GM19240 (cell line): ENCODE data around the gene PAK1.
"Not testable (repeated sequence)": the region's sequence is repeated elsewhere in the genome, so short reads cannot be mapped to it uniquely, and the experiment has no call there.

Source experiments
- DNase-seq: peaks from one replicate; pipeline ENCODE4 v3.0.0; 2011; ENCODE audit warnings: low spot score; ENCODE audit not compliant: insufficient read length

PAK1 gene

GRCh38 chr11:77309401-77310085, 164.4 kb downstream of the PAK1 start:
- DNase-seq: no peak

- no peak for DNase-seq
Observed at GRCh38 chr11:77308838-77309237, 165.1 kb downstream of the PAK1 start.

- no peak for DNase-seq
Observed at GRCh38 chr11:77303328-77303727, 170.6 kb downstream of the PAK1 start.

DNA sequence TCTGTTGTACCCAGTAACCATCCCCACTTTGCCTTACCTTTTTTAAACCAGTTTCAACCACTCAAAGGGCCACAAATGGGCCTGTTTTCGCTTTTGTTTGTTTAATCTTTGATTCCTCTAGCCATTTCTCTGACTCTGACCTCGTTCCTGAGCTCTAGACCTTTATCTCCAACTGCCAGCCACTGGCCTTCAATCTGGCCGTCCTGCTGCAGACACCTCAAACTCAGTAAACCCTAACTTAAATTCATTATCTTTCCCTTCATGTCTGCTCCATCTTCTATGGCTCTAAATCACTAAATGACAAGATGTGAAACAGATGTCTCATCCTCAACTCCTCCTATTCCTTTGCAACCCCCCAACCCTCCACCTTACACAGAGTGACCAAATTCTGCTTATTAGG, 171.1 kb downstream of the PAK1 start:
- no peak for DNase-seq

DNA sequence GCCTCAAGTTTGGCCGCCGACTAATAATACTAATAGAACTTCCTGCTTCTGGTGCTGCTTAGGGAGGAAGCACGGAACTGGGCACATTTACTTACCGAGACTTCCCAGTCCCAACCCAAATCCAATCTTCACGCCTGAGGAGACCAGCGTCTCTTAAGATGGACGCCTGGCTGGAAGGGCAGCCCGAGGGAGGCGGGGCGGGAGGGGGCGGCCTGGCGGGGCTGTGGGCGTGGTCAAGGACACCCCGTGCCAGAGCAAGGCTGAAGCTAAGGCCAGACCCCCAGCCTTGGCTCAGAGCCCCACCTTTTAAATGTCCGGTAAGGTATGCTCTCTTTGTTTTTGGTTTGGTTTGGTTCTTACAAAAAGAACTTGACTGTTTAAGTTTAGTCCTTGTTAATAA, 172.4 kb downstream of the PAK1 start, which contains the start of gene GDPD4:
GDPD4 (minus strand) TSS at position 177 of the 400 bp plus-strand sequence. CDS start 16,549 bp downstream, outside the sequence.
- DNase-seq: no peak

- no peak for DNase-seq
Observed at GRCh38 chr11:77300695-77301094, 173.2 kb downstream of the PAK1 start.

GRCh38 chr11:77300028-77300427, 173.9 kb downstream of the PAK1 start:
- not testable (repeated sequence) for DNase-seq

GRCh38 chr11:77299528-77299993, 174.3 kb downstream of the PAK1 start:
- DNase-seq: no peak

DNA sequence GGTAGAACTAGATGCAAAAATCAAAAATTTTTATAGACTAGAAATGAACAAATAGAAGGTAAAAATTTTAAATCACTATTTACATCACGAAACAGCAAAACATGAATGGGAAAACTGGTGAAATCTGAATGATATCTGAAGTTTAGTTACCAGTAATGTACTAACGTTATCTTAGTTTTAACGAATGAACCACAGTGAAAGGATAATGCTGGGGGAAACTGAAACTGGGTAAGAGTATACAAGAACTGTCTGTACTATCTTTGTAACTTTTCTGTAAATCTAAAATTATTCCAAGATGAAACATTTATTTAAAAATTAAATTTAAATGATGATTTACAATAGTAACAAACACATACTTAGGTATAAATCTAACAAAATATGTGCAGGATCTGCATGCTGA, 179.9 kb downstream of the PAK1 start:
- DNase-seq: no peak

GRCh38 chr11:77289737-77290136, 184.2 kb downstream of the PAK1 start:
- no peak for DNase-seq

DNA sequence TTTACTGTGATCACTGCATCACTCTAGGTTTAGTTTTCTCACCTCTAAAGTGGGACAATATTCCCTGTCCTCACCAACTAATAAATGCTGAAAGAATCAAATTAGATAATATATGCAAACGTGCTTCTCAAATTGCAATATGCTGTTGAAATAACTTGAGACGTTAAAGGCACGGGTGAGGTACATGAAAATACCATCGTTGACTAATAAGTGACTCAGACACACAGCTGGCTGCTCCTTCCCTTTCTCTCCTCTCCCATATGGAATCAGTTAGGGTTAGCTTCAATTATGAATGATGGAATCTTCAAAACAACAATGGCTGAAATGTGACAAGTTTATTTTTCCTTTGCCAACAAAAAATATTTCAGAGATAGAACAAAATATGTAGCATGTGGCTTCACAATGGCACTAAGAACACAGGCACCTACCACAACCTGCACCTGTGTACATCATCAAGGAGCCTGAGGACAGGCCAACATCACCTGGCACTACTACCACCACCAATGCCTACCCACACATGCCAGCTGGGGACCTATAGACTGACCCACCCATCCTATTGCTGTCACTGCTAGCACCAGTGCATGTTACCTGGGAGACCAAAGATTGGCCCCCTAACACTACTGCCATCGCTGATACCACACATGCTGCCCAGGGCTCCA, 186.2 kb downstream of the PAK1 start:
- no peak for DNase-seq

DNA sequence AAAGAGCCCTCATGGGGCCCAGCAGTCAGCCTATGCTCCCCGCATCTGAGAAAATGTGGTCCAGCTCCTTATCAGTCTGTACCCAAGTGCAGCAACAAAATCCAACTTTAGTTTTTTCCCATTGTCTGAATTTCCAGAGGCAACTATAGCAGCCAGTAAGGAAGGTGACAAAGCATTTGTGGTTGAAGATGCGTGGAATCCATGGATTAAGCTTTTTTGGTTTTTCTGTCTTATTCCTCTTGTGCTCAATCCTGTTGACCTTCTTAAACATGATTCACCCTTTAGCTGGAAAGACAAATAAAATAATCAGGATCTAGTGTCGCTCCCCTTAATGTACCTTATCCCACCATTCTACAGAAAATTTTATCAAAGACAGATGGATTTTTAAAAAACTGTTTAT, 186.8 kb downstream of the PAK1 start:
- no peak for DNase-seq

GRCh38 chr11:77284476-77285468, 189.1 kb downstream of the PAK1 start:
- no peak for DNase-seq

GRCh38 chr11:77283101-77283500, 190.8 kb downstream of the PAK1 start:
- no peak for DNase-seq

- no peak for DNase-seq
Observed at GRCh38 chr11:77278595-77279506, 195.0 kb downstream of the PAK1 start.

DNA sequence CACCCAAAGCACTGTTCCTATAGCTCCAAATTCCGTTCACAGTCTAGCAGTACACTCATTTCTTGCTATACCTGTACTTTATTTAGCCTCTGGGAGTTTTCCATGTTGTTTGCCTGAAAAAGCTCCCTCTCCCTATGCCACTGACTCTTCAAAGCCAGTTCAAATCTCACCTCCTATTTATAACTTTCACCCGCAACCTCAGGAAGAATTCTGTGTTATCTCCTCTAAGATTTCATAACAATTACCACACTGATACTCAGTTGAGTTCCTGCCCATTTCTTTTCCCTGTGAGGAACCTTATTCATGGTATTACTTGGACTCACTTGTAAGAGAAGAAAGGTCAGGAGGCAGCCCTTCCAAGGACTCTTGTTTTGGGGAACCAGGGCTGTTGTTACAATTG, 197.6 kb downstream of the PAK1 start:
- DNase-seq: no peak
